GM12878 (cell line): ENCODE measurements around the gene SWT1. TPM values are rescaled to one million over a fixed set of nuclear protein-coding genes. Genes with fewer than 3 reads are reported as not detected.

Source experiments
- ATAC-seq: fragments of 200-7000 bp; cut with Tn5 transposase; 3 replicates; pipeline ENCODE4 v1.9.1; 2020; ENCODE audit warnings: mild to moderate bottlenecking, moderate library complexity
- BruUV-seq: library from RNA; stranded (reverse); fragments of 400-500 nt; replicated peaks from 2 replicates; lab custom pipeline; 2021; lab: Mats Ljungman, UMichigan
- CTCF ChIA-PET: fragments of 300-600 bp; sonication (Branson Sonifier 250); formaldehyde crosslinking; extraction: SDS; loops from one replicate; lab custom pipeline; 2021; ENCODE audit warnings: inconsistent platforms; lab: Yijun Ruan, JAX
- POLR2A ChIA-PET: fragments of 350-600 bp; formaldehyde crosslinking; extraction: SDS; loops from one replicate; lab custom pipeline; 2021; ENCODE audit warnings: inconsistent platforms; lab: Charles Lee
- RAD21 ChIA-PET: fragments of 300-600 bp; sonication (Branson Sonifier 250); formaldehyde crosslinking; loops from one replicate; lab custom pipeline; 2023; ENCODE audit warnings: antibody characterized with exemption; ENCODE audit not compliant: unreplicated experiment; lab: Charles Lee
- SMC1A ChIA-PET: fragments of 300-600 bp; sonication (Branson Sonifier 250); formaldehyde crosslinking; loops from one replicate; lab custom pipeline; 2023; ENCODE audit not compliant: unreplicated experiment, uncharacterized antibody; lab: Charles Lee
- DNase-seq: peaks from one replicate; pipeline ENCODE4 v3.0.0-alpha.2; 2011; ENCODE audit warnings: low read depth, low spot score
- FAIRE-seq: peaks from 3 replicates; lab custom pipeline; 2011; peaks lifted over from hg19 to GRCh38; lab: Jason Lieb, UNC
- H2AFZ ChIP-seq: 2 replicates; pipeline ENCODE4 v1.6.0; 2011; ENCODE audit warnings: low read depth, low read length, control low read depth; ENCODE audit not compliant: control insufficient read depth
- H3K27ac ChIP-seq: 2 replicates; pipeline ENCODE4 v1.5.1; 2011; ENCODE audit warnings: control low read depth; ENCODE audit not compliant: control insufficient read depth, insufficient read depth
- H3K27me3 ChIP-seq, 2 experiments: replicated peaks in 1 of 2; 2 replicates each; pipeline versions ENCODE4 v1.6.0 to v1.6.1; 2011; ENCODE audit warnings: low read length in 1 of 2; ENCODE audit not compliant: control insufficient read depth in 2 of 2, insufficient read depth in 2 of 2
- H3K36me3 ChIP-seq, 2 experiments: 2 replicates each; pipeline ENCODE4 v1.5.1; 2011; ENCODE audit warnings: low read length in 1 of 2; ENCODE audit not compliant: control insufficient read depth in 2 of 2, insufficient read depth in 2 of 2
- H3K4me1 ChIP-seq: 2 replicates; pipeline ENCODE4 v1.6.1; 2011; ENCODE audit warnings: mild to moderate bottlenecking, low read length, moderate library complexity, mixed read lengths; ENCODE audit not compliant: control insufficient read depth, insufficient read depth
- H3K4me2 ChIP-seq: 2 replicates; pipeline ENCODE4 v1.6.0; 2011; ENCODE audit warnings: control low read depth; ENCODE audit not compliant: control insufficient read depth, insufficient read depth
- H3K4me3 ChIP-seq: fragments of 200-600 bp; sonication (generic); 2 replicates; pipeline ENCODE4 v1.5.1; 2016
- H3K79me2 ChIP-seq: 2 replicates; pipeline ENCODE4 v1.6.0; 2011; ENCODE audit warnings: low read length; ENCODE audit not compliant: control insufficient read depth, insufficient read depth
- H3K9ac ChIP-seq: 2 replicates; pipeline ENCODE4 v1.8.0; 2011; ENCODE audit warnings: low read length, control low read depth, mixed read lengths; ENCODE audit not compliant: control insufficient read depth, insufficient read depth
- H3K9me3 ChIP-seq: replicated peaks from 3 replicates; pipeline ENCODE4 v1.5.1; 2011; ENCODE audit warnings: mild to moderate bottlenecking, low read length; ENCODE audit not compliant: control insufficient read depth, insufficient read depth
- H4K20me1 ChIP-seq: 2 replicates; pipeline ENCODE4 v1.6.0; 2011; ENCODE audit not compliant: control insufficient read depth, insufficient read depth
- ASH2L ChIP-seq: fragments of 300-600, 200-600 bp; sonication (generic); IDR thresholded peaks from 2 replicates; pipeline ENCODE4 v1.6.1; 2017; ENCODE audit warnings: low read depth, mild to moderate bottlenecking, borderline replicate concordance
- BCL3 ChIP-seq: IDR thresholded peaks from 2 replicates; pipeline ENCODE4 v1.6.1; 2011; ENCODE audit warnings: borderline replicate concordance, low read depth, mild to moderate bottlenecking, moderate library complexity, low read length; ENCODE audit not compliant: insufficient read depth, poor library complexity, severe bottlenecking
- CHD4 ChIP-seq: fragments of 200-600 bp; sonication (generic); IDR thresholded peaks from 2 replicates; pipeline ENCODE4 v1.6.1; 2016; ENCODE audit warnings: mild to moderate bottlenecking
- NFYA ChIP-seq: IDR thresholded peaks from 2 replicates; pipeline ENCODE4 v1.6.1; 2011; ENCODE audit warnings: low read depth, mild to moderate bottlenecking, low read length, improper control_type of control experiment, borderline replicate concordance
- PBX3 ChIP-seq: IDR thresholded peaks from 2 replicates; pipeline ENCODE4 v1.6.1; 2011; ENCODE audit warnings: mild to moderate bottlenecking, low read depth, low read length, moderate library complexity; ENCODE audit not compliant: insufficient replicate concordance
- POLR2AphosphoS2 ChIP-seq: IDR thresholded peaks from 2 replicates; pipeline ENCODE4 v1.6.1; 2011; ENCODE audit warnings: low read depth, mild to moderate bottlenecking, low read length, improper control_type of control experiment, moderate library complexity
- POLR2AphosphoS5 ChIP-seq: IDR thresholded peaks from 2 replicates; pipeline ENCODE4 v1.6.1; 2011; ENCODE audit warnings: mild to moderate bottlenecking, low read length, inconsistent platforms
- RBBP5 ChIP-seq: fragments of 200-600 bp; sonication (generic); conservative IDR thresholded peaks from 2 replicates; pipeline ENCODE4 v1.6.1; 2016
- ZBED1 ChIP-seq: IDR thresholded peaks from 2 replicates; pipeline ENCODE4 v1.6.1; 2016; ENCODE audit warnings: borderline replicate concordance
- ZNF384 ChIP-seq: IDR thresholded peaks from 2 replicates; pipeline ENCODE4 v1.6.1; 2012; ENCODE audit warnings: low read depth, mild to moderate bottlenecking, low read length, improper control_type of control experiment, borderline replicate concordance
- WGBS: methylation state at CpG from one replicate; pipeline ENCODE4 v1.1.6; 2016; ENCODE audit warnings: low lambda C conversion rate; ENCODE audit not compliant: insufficient replicate concordance, insufficient coverage; ENCODE audit errors: missing lambda C conversion rate; 5-methylcytosine and 5-hydroxymethylcytosine counted together
- in situ Hi-C: fragments of 300-500 bp; cut with MboI; formaldehyde crosslinking; loops from 9 replicates; pipeline ENCODE4 v1.14.3; 2018; ENCODE audit warnings: mixed read lengths
- intact Hi-C: fragments of 100-400 bp; cut with micrococcal nuclease; formaldehyde crosslinking; loops from one replicate; pipeline ENCODE4 v1.14.2; 2022; ENCODE audit not compliant: unreplicated experiment
- polyA plus RNA-seq, 11 experiments: library from polyadenylated mRNA; depleted of rRNA in 4 of 11; unstranded in 6 of 11; stranded (reverse) in 5 of 11; fragments of >200 nt; fragmentation: Nextera tagmentation in 4 of 11; fragmentation: Illumina TruSeq in 1 of 11; extraction: Ambion mirVana in 4 of 11; extraction: Trizol in 1 of 11; gene quantifications; 1 replicate in 1 of 11; 2 replicates in 10 of 11; pipeline versions ENCODE4 v1.2.1 to v1.2.3, GENCODE V29; 2011 to 2016; ENCODE audit warnings: inconsistent platforms in 2 of 11, missing spikeins in 2 of 11, low read depth in 1 of 11
- total RNA-seq, 4 experiments: library from RNA; depleted of rRNA in 3 of 4; stranded (reverse); fragments of >200 nt in 3 of 4; fragmentation: Illumina TruSeq in 1 of 4; extraction: Trizol in 1 of 4; gene quantifications; 2 replicates each; pipeline versions ENCODE4 v1.2.1 to v1.2.3, GENCODE V29; 2013 to 2021
- TF ChIP-seq, protein P1 (sequence below): IDR thresholded peaks from 2 replicates; pipeline ENCODE4 v1.6.1; 2011; ENCODE audit warnings: low read depth, low read length, improper control_type of control experiment, borderline replicate concordance

SWT1 gene
- total and polyA plus RNA-seq, 10 of the 15 experiments (the other 5 are each of a cell fraction or from before 2014, with no cell fraction given) = 1.0 to 4.2 (median 2.6) TPM

- no peak overlapping the region for H3K27ac ChIP-seq
- no peak for FAIRE-seq
- no TSS peak for BruUV-seq
- no peaks in the 10 kb centered on the region for H4K20me1 ChIP-seq
- H2AFZ ChIP-seq = no peak overlapping the region
- no peak overlapping the region for H3K4me2 ChIP-seq
- no peaks in the 10 kb centered on the region for H3K36me3 ChIP-seq
- no peak for TF ChIP-seq BCL3
- TF ChIP-seq, protein P1, sequence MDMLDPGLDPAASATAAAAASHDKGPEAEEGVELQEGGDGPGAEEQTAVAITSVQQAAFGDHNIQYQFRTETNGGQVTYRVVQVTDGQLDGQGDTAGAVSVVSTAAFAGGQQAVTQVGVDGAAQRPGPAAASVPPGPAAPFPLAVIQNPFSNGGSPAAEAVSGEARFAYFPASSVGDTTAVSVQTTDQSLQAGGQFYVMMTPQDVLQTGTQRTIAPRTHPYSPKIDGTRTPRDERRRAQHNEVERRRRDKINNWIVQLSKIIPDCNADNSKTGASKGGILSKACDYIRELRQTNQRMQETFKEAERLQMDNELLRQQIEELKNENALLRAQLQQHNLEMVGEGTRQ = no peak
- TF ChIP-seq ZBED1 = no peak
- H3K9me3 ChIP-seq = no peaks in the 10 kb centered on the region
- SMC1A ChIA-PET = interaction anchor here (1.4 kb wide), 1 partner anchor 11 kb away, joined by 3 read pairs; no protein-coding TSS in a partner anchor
- intact Hi-C loops (no loop called here), in situ Hi-C loops (no loop called here)
- RAD21 ChIA-PET = interaction anchor here (1.4 kb wide), 1 partner anchor 26 kb away, joined by 4 read pairs; no protein-coding TSS in a partner anchor
- no peak overlapping the region for H3K9ac ChIP-seq
- DNase-seq = no peak
- CTCF ChIA-PET = interaction anchor here (1.0 to 1.4 kb wide), 2 partner anchors 295 to 331 kb away, joined by 3 read pairs; no protein-coding TSS in a partner anchor
- ATAC-seq = no peak
- H3K4me3 ChIP-seq = no peak overlapping the region
- H3K27me3 ChIP-seq = no peaks in the 10 kb centered on the region
- POLR2A ChIA-PET = no interaction called here
- WGBS = 52% methylated on average over 4 of the region's 4 CpGs
- H3K4me1 ChIP-seq = no peaks in the 10 kb centered on the region
- no peaks in the 10 kb centered on the region for H3K79me2 ChIP-seq
Measured at GRCh38 chr1:185265314-185265713, 108.3 kb downstream of the SWT1 start.

GRCh38 chr1:185267301-185267700 is 110.3 kb downstream of the SWT1 start:
- no peak for DNase-seq
- 44% methylated on average over 3 of the region's 3 CpGs for WGBS
- no peak overlapping the region for H3K27ac ChIP-seq
- H3K4me1 ChIP-seq = no peaks in the 10 kb centered on the region
- H3K4me3 ChIP-seq = no peak overlapping the region
- H3K4me2 ChIP-seq = no peak overlapping the region
- no TSS peak for BruUV-seq
- H3K79me2 ChIP-seq = no peaks in the 10 kb centered on the region
- H4K20me1 ChIP-seq = no peaks in the 10 kb centered on the region
- no peak for FAIRE-seq
- ChIA-PET CTCF (interaction anchor here (0.5 to 1.0 kb wide), 2 partner anchors 8 to 27 kb away, joined by 3 to 4 read pairs; no protein-coding TSS in a partner anchor), POLR2A (no interaction called here), RAD21 (no interaction called here), SMC1A (interaction anchor here (1.2 kb wide), 1 partner anchor 9 kb away, joined by 3 read pairs; no protein-coding TSS in a partner anchor)
- in situ Hi-C loops = no loop called here
- ATAC-seq = no peak
- H3K27me3 ChIP-seq = no peaks in the 10 kb centered on the region
- no peak overlapping the region for H2AFZ ChIP-seq
- H3K36me3 ChIP-seq = no peaks in the 10 kb centered on the region
- H3K9ac ChIP-seq = no peak overlapping the region
- intact Hi-C loops = no loop called here
- H3K9me3 ChIP-seq = no peaks in the 10 kb centered on the region
- no peak for TF ChIP-seq CHD4
- TF ChIP-seq ZNF384 = no peak
- TF ChIP-seq NFYA = no peak
- TF ChIP-seq PBX3 = no peak
- TF ChIP-seq RBBP5 = no peak
- TF ChIP-seq ASH2L = no peak
- TF ChIP-seq, protein P1 = no peak
- no peak for TF ChIP-seq POLR2AphosphoS5
- TF ChIP-seq POLR2AphosphoS2 = no peak
